Endometrium (tissue), 2 donors: ENCODE measurements around the gene HOXB3.

Experiments
- FAIRE-seq: peaks from 2 replicates; lab custom pipeline; 2012; peaks lifted over from hg19 to GRCh38; lab: Jason Lieb, UNC
- donor health status: control.
- donor health status: control.

The HOXB3 gene

GRCh38 chr17:48625495-48626244, 35.6 kb upstream of the HOXB3 start:
- no peak for FAIRE-seq

- FAIRE-seq, result no peak
Observed at GRCh38 chr17:48624544-48625494, 34.8 kb upstream of the HOXB3 start.

- no peak for FAIRE-seq
Observed at GRCh38 chr17:48624118-48624517, 34.1 kb upstream of the HOXB3 start.

GRCh38 chr17:48623583-48623982, 33.5 kb upstream of the HOXB3 start:
- FAIRE-seq, result no peak

- FAIRE-seq, result no peak
Observed at GRCh38 chr17:48622857-48623256, 32.8 kb upstream of the HOXB3 start.

- no peak for FAIRE-seq
Observed at GRCh38 chr17:48621410-48622392, 31.7 kb upstream of the HOXB3 start.

GRCh38 chr17:48620461-48621139, 30.6 kb upstream of the HOXB3 start:
- no peak for FAIRE-seq

- no peak for FAIRE-seq
Observed at GRCh38 chr17:48619826-48620449, 29.9 kb upstream of the HOXB3 start.

GRCh38 chr17:48618256-48618896, 28.3 kb upstream of the HOXB3 start:
- FAIRE-seq, result peak; percentile 92

GRCh38 chr17:48617471-48618255, 27.6 kb upstream of the HOXB3 start:
- no peak for FAIRE-seq

GRCh38 chr17:48616717-48617470, 26.9 kb upstream of the HOXB3 start:
- FAIRE-seq, result no peak

GRCh38 chr17:48615963-48616716, 26.1 kb upstream of the HOXB3 start:
- no peak for FAIRE-seq

- FAIRE-seq, result no peak
Observed at GRCh38 chr17:48615047-48615962, 25.3 kb upstream of the HOXB3 start, which contains the start of gene HOXB8. Gene HOXB8 (minus strand): TSS chr17:48615292. CDS start chr17:48614704, 588 bp downstream.

- no peak for FAIRE-seq
Observed at GRCh38 chr17:48613862-48614694, 24.0 kb upstream of the HOXB3 start.

- FAIRE-seq, result no peak
Observed at GRCh38 chr17:48612854-48613691, 23.0 kb upstream of the HOXB3 start.
